LNCaP clone FGC (cell line): ENCODE results near the gene HSPB6.

ENCODE experiments used
- DNase-seq: peaks from one replicate; pipeline ENCODE4 v3.0.0-alpha.2; 2011; ENCODE audit warnings: low read depth
- H3K4me3 ChIP-seq: 2 replicates; pipeline ENCODE4 v1.5.1; 2011; ENCODE audit warnings: mild to moderate bottlenecking, low read depth, low read length, control low read depth
- CTCF ChIP-seq: IDR thresholded peaks from 2 replicates; pipeline ENCODE4 v1.5.1; 2012; ENCODE audit warnings: mild to moderate bottlenecking; ENCODE audit not compliant: control insufficient read depth, insufficient read depth; ENCODE audit errors: extremely low read depth

The HSPB6 gene

GRCh38 chr19:35742121-35742724, 14.6 kb downstream of the HSPB6 start, which contains the start of gene IGFLR1:
Gene IGFLR1 (minus strand): TSS chr19:35742452. CDS start chr19:35741180, 1,272 bp downstream.
- TF ChIP-seq CTCF: no peak
- DNase-seq: no peak
- H3K4me3 ChIP-seq: no peak within 1 kb of the TSS; the same call in none of the 2 replicates

GRCh38 chr19:35741203-35741515, 15.7 kb downstream of the HSPB6 start:
- peak overlapping the region; percentile 67 for H3K4me3 ChIP-seq
- no peak for TF ChIP-seq CTCF
- DNase-seq: no peak

- peak overlapping the region; percentile 67 for H3K4me3 ChIP-seq
- TF ChIP-seq CTCF: peak; percentile 27; the same call in 1 of the 2 replicates
- DNase-seq: peak; percentile 84
Observed at GRCh38 chr19:35740423-35741202, 16.2 kb downstream of the HSPB6 start.

GRCh38 chr19:35740108-35740422, 16.8 kb downstream of the HSPB6 start:
- no peak for TF ChIP-seq CTCF
- no peak for DNase-seq

GRCh38 chr19:35739275-35740107, 17.3 kb downstream of the HSPB6 start:
- no peak for TF ChIP-seq CTCF
- DNase-seq: no peak
- H3K4me3 ChIP-seq: peak overlapping the region; percentile 67

More at GRCh38 chr19:35740108-35740422, 16.8 kb downstream of the HSPB6 start:
- H3K4me3 ChIP-seq: peak overlapping the region; percentile 67

DNA sequence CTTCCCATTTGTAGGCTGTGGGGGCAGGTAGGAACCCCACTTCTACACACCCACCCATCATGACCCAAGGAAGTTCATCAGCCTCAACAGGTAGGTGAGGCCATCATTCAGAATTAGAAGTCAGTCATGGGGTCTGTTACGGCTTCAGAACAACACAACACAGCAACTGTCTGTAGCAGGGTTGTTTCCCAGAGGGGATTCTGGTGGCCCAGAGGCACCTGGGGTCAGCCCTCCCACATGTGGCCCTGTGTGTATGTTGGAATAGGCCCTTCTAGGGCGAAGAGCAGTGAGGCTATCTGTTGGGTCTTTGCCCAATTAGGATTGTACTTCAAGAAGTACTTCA, 18.0 kb downstream of the HSPB6 start:
- H3K4me3 ChIP-seq: no peak overlapping the region
- no peak for TF ChIP-seq CTCF
- no peak for DNase-seq
